Activated T-cell treated with anti-CD3 and anti-CD28 coated beads for 24 hours (primary cell): ENCODE measurements around the gene PIP5K1B.

Source experiments
- DNase-seq: peaks from one replicate; pipeline ENCODE4 v3.0.0-alpha.2; 2020; ENCODE audit warnings: low read depth

The PIP5K1B gene

DNA sequence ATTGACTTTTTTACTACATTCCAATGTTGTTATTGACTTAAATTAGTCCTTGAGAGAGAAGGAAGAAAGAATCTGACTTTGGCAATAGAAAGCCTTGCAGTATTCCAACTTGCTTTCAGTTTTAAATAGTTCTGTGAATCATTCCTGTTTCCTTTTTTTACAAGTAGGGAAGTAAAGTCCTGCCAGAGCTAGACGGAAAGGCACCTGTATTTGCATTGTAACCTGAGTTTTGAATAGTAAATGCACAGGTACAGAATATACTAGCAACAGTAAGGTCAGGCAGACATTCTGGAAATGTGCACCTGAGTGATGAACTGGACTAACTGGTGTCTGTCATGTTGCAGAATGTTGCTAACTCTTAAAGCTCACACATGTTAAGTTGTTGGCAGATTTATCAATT lies 208.0 kb downstream of the PIP5K1B start:
- DNase-seq: no peak

GRCh38 chr9:68914751-68915150 lies 209.7 kb downstream of the PIP5K1B start:
- no peak for DNase-seq

- no peak for DNase-seq
These were observed 214.6 kb downstream of the PIP5K1B start for GRCh38 chr9:68919661-68920060.

GRCh38 chr9:68920921-68921320 lies 215.9 kb downstream of the PIP5K1B start:
- DNase-seq: no peak

GRCh38 chr9:68923480-68923879 lies 218.4 kb downstream of the PIP5K1B start:
- no peak for DNase-seq

GRCh38 chr9:68925175-68925574 lies 220.1 kb downstream of the PIP5K1B start:
- no peak for DNase-seq

DNA sequence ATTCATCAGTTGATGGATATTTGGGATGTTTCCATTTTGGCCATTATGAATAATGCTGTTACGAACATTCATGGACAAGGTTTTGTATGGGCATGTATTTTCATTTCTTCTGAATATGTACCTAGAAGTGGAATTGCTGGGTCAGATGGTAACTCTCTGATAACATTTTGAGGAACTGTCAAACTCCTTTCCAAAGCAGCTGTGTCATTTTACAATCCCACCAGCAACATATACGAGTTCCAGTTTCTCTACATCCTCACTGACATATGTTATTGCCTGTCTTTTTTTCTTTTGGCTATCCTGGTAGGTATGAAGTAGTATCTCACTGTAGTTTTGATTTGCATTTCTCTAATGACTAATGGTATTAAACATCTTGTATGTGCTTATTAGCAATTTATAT lies 222.1 kb downstream of the PIP5K1B start:
- no peak for DNase-seq

GRCh38 chr9:68931821-68932220 lies 226.8 kb downstream of the PIP5K1B start:
- DNase-seq: no peak

DNA sequence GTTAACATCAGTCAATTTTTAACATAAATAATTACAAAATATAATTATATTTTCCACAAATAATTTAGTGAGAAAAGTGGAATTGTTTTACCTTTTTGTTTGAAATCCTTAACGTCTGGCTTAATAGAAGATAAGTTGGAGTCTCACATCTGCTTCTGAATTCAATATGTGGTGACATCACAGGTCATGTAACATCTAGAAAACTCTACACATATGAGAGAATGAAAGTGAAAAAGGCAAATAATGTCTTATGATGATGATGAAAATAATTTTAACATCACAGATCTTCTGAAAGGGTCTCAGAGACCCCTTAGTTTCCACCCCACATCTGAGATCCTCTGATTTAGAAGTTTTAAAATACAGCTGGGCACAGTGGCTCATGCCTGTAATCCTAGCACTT lies 227.4 kb downstream of the PIP5K1B start:
- DNase-seq: no peak

- no peak for DNase-seq
These were observed 228.6 kb downstream of the PIP5K1B start for GRCh38 chr9:68933434-68934328.

GRCh38 chr9:68934329-68934644 lies 229.2 kb downstream of the PIP5K1B start:
- no peak for DNase-seq

DNA sequence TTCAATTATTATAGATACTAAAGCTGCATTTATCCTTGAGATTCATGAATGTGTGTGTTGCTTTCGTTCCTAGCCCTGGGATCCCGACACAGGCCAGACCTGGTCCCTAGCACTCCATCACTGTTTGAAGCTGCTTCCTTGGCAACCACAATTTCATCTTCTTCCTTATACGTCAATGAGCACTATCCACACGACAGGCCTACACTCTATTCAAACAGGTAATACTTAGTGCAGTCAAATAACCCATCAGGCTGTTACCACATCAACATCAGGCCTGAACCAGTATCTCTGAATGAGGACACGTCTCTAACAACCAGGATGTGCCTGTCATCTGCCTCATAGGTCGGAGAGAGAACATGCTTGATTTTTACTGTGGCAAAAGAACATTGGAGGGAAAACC lies 235.5 kb downstream of the PIP5K1B start:
- no peak for DNase-seq

GRCh38 chr9:68941780-68942459 lies 236.9 kb downstream of the PIP5K1B start:
- no peak for DNase-seq

DNA sequence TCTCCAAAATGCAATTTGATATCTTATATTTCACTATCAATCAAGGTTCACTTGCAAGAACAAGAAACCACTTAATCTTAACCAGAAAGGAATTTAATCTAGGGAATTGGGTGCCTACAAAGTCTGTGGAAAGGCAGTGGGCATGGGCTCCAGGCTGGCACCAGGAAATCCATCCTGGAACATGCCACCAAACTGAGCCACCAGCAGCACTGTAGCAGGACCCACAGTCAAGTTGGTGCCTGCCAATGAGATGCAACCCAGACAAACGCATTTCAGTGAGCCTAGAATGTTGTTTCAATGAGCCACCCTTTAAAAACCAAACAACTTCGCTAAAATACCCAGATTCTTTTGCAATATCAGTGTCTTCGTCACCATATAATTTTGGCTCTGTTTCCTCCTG lies 237.8 kb downstream of the PIP5K1B start:
- no peak for DNase-seq

GRCh38 chr9:68947015-68947414 lies 242.0 kb downstream of the PIP5K1B start:
- no peak for DNase-seq

GRCh38 chr9:68947842-68948569 lies 243.0 kb downstream of the PIP5K1B start:
- DNase-seq: no peak

- no peak for DNase-seq
These were observed 244.4 kb downstream of the PIP5K1B start for GRCh38 chr9:68949271-68950000.

- DNase-seq: no peak
These were observed 245.1 kb downstream of the PIP5K1B start for GRCh38 chr9:68950188-68950587.

GRCh38 chr9:68950689-68951088 lies 245.6 kb downstream of the PIP5K1B start:
- no peak for DNase-seq

DNA sequence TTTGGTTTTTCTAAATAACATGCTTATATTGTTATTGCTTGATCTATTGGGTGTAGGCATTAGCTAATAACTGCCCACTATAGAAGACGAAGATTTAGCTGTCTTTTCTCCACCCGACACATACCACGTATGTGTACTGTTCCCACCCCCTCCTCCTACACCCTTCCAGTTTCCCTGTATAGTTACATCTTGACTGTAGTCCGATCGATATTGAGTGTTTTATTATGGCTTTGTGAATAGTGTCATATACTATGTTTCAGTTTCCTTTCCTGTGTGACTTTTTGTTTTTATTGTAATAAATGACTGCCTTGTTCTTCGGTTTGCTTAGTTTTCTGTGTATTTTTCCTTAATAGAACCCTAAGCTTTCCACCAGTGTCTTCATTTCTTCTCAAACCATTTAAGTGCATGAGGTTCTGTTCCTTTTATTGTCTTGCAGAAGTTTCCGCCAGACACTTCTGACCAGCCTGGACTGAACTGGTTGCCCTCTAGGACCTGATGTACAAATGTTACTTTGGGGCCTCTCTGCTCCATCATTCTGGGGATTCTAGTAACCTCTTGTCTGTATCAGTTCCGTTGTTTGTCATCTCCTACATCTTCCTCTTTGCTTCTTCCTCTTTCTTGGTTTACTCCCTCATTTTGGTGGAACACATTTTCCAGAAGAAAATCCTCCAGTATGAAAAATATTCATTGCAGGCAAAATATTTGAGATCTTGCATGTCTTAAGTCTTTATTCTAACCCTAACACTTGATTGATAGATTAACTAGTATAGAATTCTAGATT lies 247.0 kb downstream of the PIP5K1B start:
- DNase-seq: no peak

- DNase-seq: no peak
These were observed 248.7 kb downstream of the PIP5K1B start for GRCh38 chr9:68953771-68954170.
